GM04503 (cell line): Measurements from ENCODE around the gene SERINC3.

Experiments
- DNase-seq: peaks from one replicate; pipeline ENCODE4 v3.0.0-alpha.2; 2012; ENCODE audit warnings: low read depth

The SERINC3 gene

GRCh38 chr20:44464514-44464913 is 57.4 kb downstream of the SERINC3 start:
- DNase-seq, result no peak

- no peak for DNase-seq
Observed at GRCh38 chr20:44463466-44463865, 58.4 kb downstream of the SERINC3 start.

DNA sequence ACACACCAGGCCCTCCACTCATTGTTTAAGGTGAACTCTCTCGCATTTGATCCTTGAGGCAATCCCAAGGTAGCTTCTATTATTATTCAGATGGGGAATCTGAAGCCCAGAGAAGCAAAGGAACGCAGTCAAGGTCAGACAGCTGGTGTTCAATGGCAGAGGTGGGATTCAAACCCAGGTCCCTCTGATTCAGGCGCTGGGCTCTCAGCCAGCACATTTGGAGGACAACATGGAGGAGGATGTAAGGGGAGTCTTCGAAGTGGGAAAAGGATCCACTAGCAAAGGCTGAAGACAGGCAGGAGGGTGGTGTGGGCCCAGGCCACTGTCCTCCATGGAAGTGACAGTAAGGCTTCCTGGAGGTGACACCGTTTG is 60.1 kb downstream of the SERINC3 start:
- no peak for DNase-seq

DNA sequence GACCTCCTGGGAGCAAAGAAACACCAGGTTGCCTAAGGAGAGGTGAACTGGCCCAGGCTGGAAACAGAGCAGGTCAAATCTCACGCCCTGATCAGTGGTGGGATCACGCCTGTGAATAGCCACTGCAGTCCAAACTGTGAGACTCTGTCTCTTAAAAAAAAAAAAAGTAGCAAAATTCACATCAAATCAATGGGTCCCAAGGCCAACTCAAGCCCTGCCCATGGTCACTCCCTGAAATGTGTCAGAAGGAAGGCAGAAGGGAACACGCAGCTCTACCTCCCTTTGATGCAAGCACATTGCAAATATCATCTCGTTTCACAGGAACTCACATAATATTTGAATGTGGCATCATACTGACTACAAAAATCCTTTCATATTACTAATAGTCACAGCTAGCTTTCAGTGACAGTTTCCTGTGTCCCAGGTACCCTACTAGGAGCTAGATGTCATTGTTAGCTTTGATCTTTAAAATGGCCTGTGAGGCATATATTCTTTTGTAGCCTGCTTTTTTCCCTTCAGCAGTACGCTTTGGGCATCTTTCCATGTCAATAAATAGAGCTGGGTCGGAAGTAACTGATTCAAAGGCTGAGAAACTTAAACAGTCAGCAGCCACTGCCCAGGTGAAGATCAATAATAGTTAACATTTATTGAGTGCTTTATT is 60.6 kb downstream of the SERINC3 start:
- DNase-seq, result no peak

DNA sequence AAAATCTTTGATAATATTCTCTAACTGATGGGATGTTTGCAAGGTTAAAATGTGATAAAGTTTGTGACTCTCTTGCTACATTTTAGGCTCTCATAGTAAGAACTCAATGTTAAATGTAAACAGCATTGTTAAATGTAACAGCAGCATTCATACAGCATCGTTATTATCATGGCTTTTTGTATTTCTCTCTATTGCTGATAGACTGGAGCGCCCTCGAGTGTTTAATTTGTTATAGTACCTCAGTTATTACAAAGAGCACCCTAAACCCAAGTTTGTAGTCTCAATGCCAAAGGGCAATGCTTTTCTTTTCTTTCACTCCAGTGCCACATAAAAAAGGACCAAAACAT is 61.1 kb downstream of the SERINC3 start:
- DNase-seq, result no peak

DNA sequence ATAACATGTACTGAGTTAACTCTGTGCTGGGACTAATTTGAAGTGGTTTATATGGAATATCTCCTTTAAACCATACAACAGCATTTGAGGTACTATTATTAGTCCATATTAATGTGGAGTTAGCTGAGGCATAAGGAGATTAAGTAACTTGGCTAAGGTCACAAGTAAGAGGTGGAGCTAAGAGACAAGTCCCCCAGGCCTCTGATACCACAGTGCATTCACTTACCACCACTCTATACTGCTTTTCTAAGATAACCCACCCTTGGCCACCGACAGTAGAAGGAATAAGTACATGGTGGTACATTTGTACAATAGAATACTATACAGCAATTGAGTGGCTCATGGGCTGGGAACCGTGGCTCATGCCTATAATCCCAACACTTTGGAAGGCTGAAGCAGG is 62.6 kb downstream of the SERINC3 start:
- no peak for DNase-seq

DNA sequence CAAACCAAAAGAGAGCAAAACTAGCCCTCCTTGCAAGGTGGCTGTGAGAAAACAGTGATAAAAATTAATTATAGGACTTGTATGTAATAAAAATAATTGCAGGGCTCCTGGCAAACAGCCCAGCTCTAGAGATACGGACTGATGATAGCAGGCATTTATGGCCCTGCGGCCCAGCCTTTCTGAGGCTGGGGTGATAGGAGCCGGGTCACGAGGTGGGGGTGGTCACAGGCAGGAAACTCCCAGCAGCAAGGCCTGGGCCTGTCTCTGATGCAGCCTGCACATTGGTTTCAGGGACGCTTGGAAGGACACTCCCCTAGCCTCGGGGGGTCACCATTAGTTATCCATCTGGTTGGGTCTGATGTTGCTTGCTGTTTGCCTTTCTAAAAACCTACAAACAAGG is 64.9 kb downstream of the SERINC3 start:
- DNase-seq, result no peak

GRCh38 chr20:44456611-44457010 is 65.3 kb downstream of the SERINC3 start:
- DNase-seq, result no peak

GRCh38 chr20:44455126-44455525 is 66.7 kb downstream of the SERINC3 start:
- no peak for DNase-seq

GRCh38 chr20:44454306-44454963 is 67.4 kb downstream of the SERINC3 start:
- DNase-seq, result no peak

- DNase-seq, result no peak
Observed at GRCh38 chr20:44450903-44451450, 70.9 kb downstream of the SERINC3 start.

DNA sequence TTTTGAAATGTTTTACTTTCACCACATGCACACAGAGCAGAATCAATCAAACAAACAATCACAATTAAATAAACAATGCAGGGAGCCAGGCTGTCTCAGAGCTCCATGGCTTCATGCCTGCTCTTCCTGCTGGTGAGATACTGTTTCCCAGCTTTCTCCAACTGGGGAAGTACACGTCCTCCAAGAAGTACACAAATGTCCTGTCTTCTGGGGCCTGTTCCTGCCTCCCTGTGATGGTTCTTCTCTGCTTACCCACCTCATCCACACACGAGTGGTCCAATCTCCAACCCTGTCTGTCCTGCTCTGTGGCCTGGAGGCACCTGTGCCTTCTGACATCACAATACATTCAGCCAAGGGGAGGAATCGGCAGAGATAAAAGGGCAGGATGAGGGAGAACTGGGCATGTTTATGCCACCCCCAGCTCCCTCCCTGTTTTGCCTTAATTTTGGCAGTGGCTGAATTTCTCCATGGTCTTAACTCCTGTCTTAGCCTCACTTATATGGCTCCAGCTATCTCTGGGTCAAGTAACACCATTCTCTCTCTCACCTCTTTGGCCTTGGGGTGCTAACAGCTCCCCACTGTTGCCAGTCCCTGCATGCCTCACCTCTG is 71.5 kb downstream of the SERINC3 start:
- no peak for DNase-seq

DNA sequence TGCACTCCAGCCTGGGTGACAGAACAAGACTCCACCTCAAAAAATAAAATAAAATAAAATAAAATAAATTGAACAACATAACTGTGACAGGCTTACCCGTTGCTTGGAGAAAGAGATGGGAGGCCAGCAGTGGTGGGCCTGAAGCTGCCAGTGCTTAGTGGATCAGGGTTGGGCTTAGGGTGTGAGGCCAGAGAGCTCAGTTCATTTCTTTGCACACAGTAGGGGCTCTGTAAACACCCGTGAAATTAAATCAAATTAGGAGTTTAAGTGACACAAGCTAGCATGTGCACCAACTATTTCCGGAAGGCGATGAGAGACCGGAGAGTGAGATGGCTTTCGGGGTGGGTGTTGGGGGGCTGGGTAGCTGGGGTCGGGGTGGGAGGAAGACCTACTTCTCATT is 72.0 kb downstream of the SERINC3 start:
- DNase-seq, result no peak

DNA sequence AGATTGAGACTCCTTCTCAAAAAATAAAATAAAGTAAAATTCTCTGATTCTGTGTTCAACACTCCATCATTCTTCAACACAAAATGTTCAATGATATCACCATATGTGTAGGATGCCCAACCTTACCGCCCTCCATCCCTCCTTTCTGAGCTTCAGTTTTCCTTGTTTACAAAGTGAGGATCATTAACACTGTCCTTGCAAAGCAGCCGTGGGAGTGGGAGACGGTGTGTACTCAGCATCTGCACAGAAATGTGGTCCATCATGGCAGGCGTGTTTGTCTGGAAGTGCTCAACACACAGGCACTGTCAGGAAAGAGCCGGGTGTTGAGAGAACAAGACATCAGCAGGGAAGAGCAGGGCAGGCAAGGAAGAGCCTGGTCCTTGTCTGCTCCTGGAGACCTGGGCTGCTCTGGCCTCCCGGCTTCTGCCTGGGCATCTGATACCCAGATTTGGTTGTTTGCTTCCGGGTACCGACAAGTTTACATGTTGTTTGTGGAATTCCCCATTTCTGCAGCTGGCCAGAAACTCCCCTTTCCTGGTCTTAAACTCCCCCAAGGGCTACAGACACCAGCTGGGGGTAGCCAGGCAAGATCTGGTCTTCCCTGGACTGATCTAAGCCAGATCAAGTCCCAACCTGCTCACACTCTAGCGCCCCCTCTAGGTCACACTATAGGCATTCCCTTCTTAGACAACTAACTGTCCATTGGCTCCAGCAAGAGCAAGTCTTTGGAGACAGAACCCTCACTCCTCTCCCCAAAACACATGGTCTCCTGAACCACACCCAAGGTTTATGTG is 72.9 kb downstream of the SERINC3 start:
- DNase-seq, result no peak

GRCh38 chr20:44447827-44448419 is 73.9 kb downstream of the SERINC3 start:
- no peak for DNase-seq
